ENCODE data around the gene RUFY2.

GRCh38 chr10:68408898-68409518 lies 1.9 kb upstream of the RUFY2 start:
- TF ChIP-seq CTCF (IDR thresholded peaks at IDR 0.05) = no peak
- TF ChIP-seq POLR2A (IDR thresholded peaks at IDR 0.05) = no peak
